ENCODE results near the gene MAGI2.

Gene MAGI2

GRCh38 chr7:78203042-78203720 is 1250.3 kb downstream of the MAGI2 start:
- H3K4me3 ChIP-seq (ENCODE audit: low read depth in 1 of 2, low read length in 1 of 2) = no peak overlapping the region
- no peaks in the 10 kb centered on the region for H3K27me3 ChIP-seq
- TF ChIP-seq CTCF (IDR thresholded peaks at IDR 0.05) = no peak
- H3K36me3 ChIP-seq = no peaks in the 10 kb centered on the region
- H3K4me1 ChIP-seq (ENCODE audit: control insufficient read depth in 1 of 2, insufficient read depth in 1 of 2, low read depth in 1 of 2, low read length in 1 of 2) = no peaks in the 10 kb centered on the region
- H3K9me3 ChIP-seq = no peaks in the 10 kb centered on the region
- no peak overlapping the region for H3K27ac ChIP-seq

- Histone ChIP-seq H3K4me3 (ENCODE audit: low read depth in 1 of 2, low read length in 1 of 2) (no peak overlapping the region), H3K27me3 (no peaks in the 10 kb centered on the region), H3K27ac (no peak overlapping the region), H3K4me1 (ENCODE audit: control insufficient read depth in 1 of 2, insufficient read depth in 1 of 2, low read depth in 1 of 2, low read length in 1 of 2) (no peaks in the 10 kb centered on the region), H3K36me3 (no peaks in the 10 kb centered on the region), H3K9me3 (no peaks in the 10 kb centered on the region)
- no peak for TF ChIP-seq CTCF (IDR thresholded peaks at IDR 0.05)
Measured at GRCh38 chr7:78198756-78199155, 1254.7 kb downstream of the MAGI2 start.

GRCh38 chr7:78197447-78197846 is 1256.0 kb downstream of the MAGI2 start:
- Histone ChIP-seq H3K27me3 (no peaks in the 10 kb centered on the region), H3K36me3 (no peaks in the 10 kb centered on the region), H3K27ac (no peak overlapping the region), H3K4me1 (ENCODE audit: control insufficient read depth in 1 of 2, insufficient read depth in 1 of 2, low read depth in 1 of 2, low read length in 1 of 2) (no peaks in the 10 kb centered on the region), H3K4me3 (ENCODE audit: low read depth in 1 of 2, low read length in 1 of 2) (no peak overlapping the region), H3K9me3 (no peaks in the 10 kb centered on the region)
- TF ChIP-seq CTCF (IDR thresholded peaks at IDR 0.05) = no peak

GRCh38 chr7:78195281-78195680 is 1258.2 kb downstream of the MAGI2 start:
- no peak overlapping the region for H3K4me3 ChIP-seq (ENCODE audit: low read depth in 1 of 2, low read length in 1 of 2)
- H3K4me1 ChIP-seq (ENCODE audit: control insufficient read depth in 1 of 2, insufficient read depth in 1 of 2, low read depth in 1 of 2, low read length in 1 of 2) = no peaks in the 10 kb centered on the region
- H3K36me3 ChIP-seq = no peaks in the 10 kb centered on the region
- H3K27ac ChIP-seq = no peak overlapping the region
- no peak for TF ChIP-seq CTCF (IDR thresholded peaks at IDR 0.05)
- no peaks in the 10 kb centered on the region for H3K9me3 ChIP-seq
- H3K27me3 ChIP-seq = no peaks in the 10 kb centered on the region

GRCh38 chr7:78194611-78195010 is 1258.9 kb downstream of the MAGI2 start:
- no peak for TF ChIP-seq CTCF (IDR thresholded peaks at IDR 0.05)
- Histone ChIP-seq H3K9me3 (no peaks in the 10 kb centered on the region), H3K36me3 (no peaks in the 10 kb centered on the region), H3K27ac (no peak overlapping the region), H3K4me3 (ENCODE audit: low read depth in 1 of 2, low read length in 1 of 2) (no peak overlapping the region), H3K4me1 (ENCODE audit: control insufficient read depth in 1 of 2, insufficient read depth in 1 of 2, low read depth in 1 of 2, low read length in 1 of 2) (no peaks in the 10 kb centered on the region), H3K27me3 (no peaks in the 10 kb centered on the region)

Data from neutrophil (primary cell).